GM23338 (cell line): ENCODE measurements around the gene DMD. TPM values are rescaled to one million over a fixed set of nuclear protein-coding genes. Genes with fewer than 3 reads are reported as not detected.

Experiments
- ATAC-seq: fragments of 200-7000 bp; cut with Tn5 transposase; 3 replicates; pipeline ENCODE4 v1.9.1; 2020
- DNase-seq: peaks from one replicate; pipeline ENCODE4 v3.0.0-alpha.2; 2015; ENCODE audit warnings: low spot score
- H2AFZ ChIP-seq: fragments of 200-600 bp; sonication (generic); 2 replicates; pipeline ENCODE4 v1.8.0; 2016; ENCODE audit warnings: antibody characterized with exemption, mild to moderate bottlenecking, moderate library complexity
- H3F3A ChIP-seq: fragments of 200-600 bp; sonication (generic); replicated peaks from 2 replicates; pipeline ENCODE4 v1.8.0; 2017; ENCODE audit warnings: antibody characterized with exemption, mixed run types, low read depth
- H3K27ac ChIP-seq: fragments of 200-600 bp; sonication (generic); 2 replicates; pipeline ENCODE4 v1.6.1; 2016; ENCODE audit warnings: low read depth
- H3K27me3 ChIP-seq: fragments of 200-600 bp; sonication (generic); 2 replicates; pipeline ENCODE4 v1.8.0; 2016; ENCODE audit warnings: mild to moderate bottlenecking, mixed run types, moderate library complexity; ENCODE audit not compliant: insufficient read depth
- H3K36me3 ChIP-seq: fragments of 200-600 bp; sonication (generic); 2 replicates; pipeline ENCODE4 v1.8.0; 2016; ENCODE audit warnings: mild to moderate bottlenecking; ENCODE audit not compliant: insufficient read depth
- H3K4me1 ChIP-seq: fragments of 200-600 bp; sonication (generic); 2 replicates; pipeline ENCODE4 v1.8.0; 2016; ENCODE audit warnings: mild to moderate bottlenecking, moderate library complexity; ENCODE audit not compliant: insufficient read depth
- H3K4me2 ChIP-seq: fragments of 200-600 bp; sonication (generic); 2 replicates; pipeline ENCODE4 v1.7.1; 2017; ENCODE audit warnings: mixed run types
- H3K4me3 ChIP-seq: fragments of 200-600 bp; sonication (generic); 2 replicates; pipeline ENCODE4 v1.6.1; 2016; ENCODE audit warnings: mixed run types
- H3K79me2 ChIP-seq: fragments of 200-600 bp; sonication (generic); replicated peaks from 2 replicates; pipeline ENCODE4 v1.8.0; 2017; ENCODE audit warnings: mild to moderate bottlenecking; ENCODE audit not compliant: insufficient read depth
- H3K9me2 ChIP-seq: fragments of 200-600 bp; sonication (generic); 2 replicates; pipeline ENCODE4 v1.8.0; 2017; ENCODE audit not compliant: insufficient read depth
- H4K20me1 ChIP-seq: fragments of 200-600 bp; sonication (generic); replicated peaks from 2 replicates; pipeline ENCODE4 v1.8.0; 2017; ENCODE audit warnings: mild to moderate bottlenecking; ENCODE audit not compliant: insufficient read depth
- H3K27ac Mint-ChIP-seq: 2 replicates; pipeline ENCODE4 v1.8.0; 2020; ENCODE audit warnings: inconsistent platforms, mild to moderate bottlenecking, moderate library complexity, mixed read lengths
- H3K27me3 Mint-ChIP-seq: 3 replicates; pipeline ENCODE4 v1.8.0; 2022; ENCODE audit warnings: low read depth, mild to moderate bottlenecking, moderate library complexity, mixed read lengths, inconsistent platforms; ENCODE audit not compliant: insufficient read depth, poor library complexity
- H3K36me3 Mint-ChIP-seq: 3 replicates; pipeline ENCODE4 v1.8.0; 2021; ENCODE audit warnings: low read depth, mild to moderate bottlenecking, inconsistent platforms, moderate library complexity, mixed read lengths
- H3K4me1 Mint-ChIP-seq: 3 replicates; pipeline ENCODE4 v1.8.0; 2020; ENCODE audit warnings: mild to moderate bottlenecking, inconsistent platforms, mixed read lengths
- H3K4me3 Mint-ChIP-seq: 3 replicates; pipeline ENCODE4 v1.8.0; 2021; ENCODE audit warnings: moderate library complexity, mild to moderate bottlenecking, inconsistent platforms, mixed read lengths
- H3K9me3 Mint-ChIP-seq: 3 replicates; pipeline ENCODE4 v1.8.0; 2020; ENCODE audit warnings: moderate library complexity, mild to moderate bottlenecking, inconsistent platforms, mixed read lengths
- CREB1 ChIP-seq: fragments of 250-450 bp; sonication (Bioruptor Pico); IDR thresholded peaks from 2 replicates; pipeline ENCODE4 v1.5.0; 2020; ENCODE audit warnings: low read depth, mild to moderate bottlenecking, moderate library complexity
- EZH2 ChIP-seq: fragments of 200-600 bp; sonication (generic); IDR thresholded peaks from one replicate; pipeline ENCODE4 v1.8.0; 2017; ENCODE audit warnings: antibody characterized with exemption, mild to moderate bottlenecking, low read depth; ENCODE audit not compliant: unreplicated experiment
- JUNB ChIP-seq: IDR thresholded peaks from one replicate; pipeline ENCODE4 v1.6.1; 2016; ENCODE audit warnings: antibody characterized with exemption; ENCODE audit not compliant: unreplicated experiment
- NANOG ChIP-seq: IDR thresholded peaks from 2 replicates; pipeline ENCODE4 v1.6.1; 2016; ENCODE audit warnings: antibody characterized with exemption, borderline replicate concordance
- POLR2AphosphoS5 ChIP-seq: IDR thresholded peaks from 2 replicates; pipeline ENCODE4 v1.6.1; 2016; ENCODE audit warnings: antibody characterized with exemption, low read depth
- ZNF114 ChIP-seq: fragments of 250-450 bp; sonication (Bioruptor Pico); IDR thresholded peaks from 2 replicates; pipeline ENCODE4 v1.5.0; 2020; ENCODE audit warnings: mild to moderate bottlenecking, moderate library complexity
- polyA plus RNA-seq: library from polyadenylated mRNA; unstranded; fragments of >200 nt; fragmentation: Nextera tagmentation; extraction: Ambion mirVana; gene quantifications from 2 replicates; pipeline ENCODE4 v1.2.1, GENCODE V29; 2016
- total RNA-seq: library from RNA; depleted of rRNA; stranded (reverse); fragments of >200 nt; shearing (Covaris generic); gene quantifications from 2 replicates; pipeline ENCODE4 v1.2.3, GENCODE V29; 2014
- TF ChIP-seq, protein P1 (sequence below): fragments of 250-450 bp; sonication (Bioruptor Pico); IDR thresholded peaks from 2 replicates; pipeline ENCODE4 v1.5.0; 2020; ENCODE audit warnings: mild to moderate bottlenecking, moderate library complexity
- TF ChIP-seq, protein P2 (sequence below): IDR thresholded peaks from 2 replicates; pipeline ENCODE4 v1.6.1; 2016; ENCODE audit warnings: antibody characterized with exemption

The DMD gene
- total and polyA plus RNA-seq, 2 experiments from 2014 or later, result 4.5 to 7.6 TPM

GRCh38 chrX:32397562-32398216 lies 813.7 kb downstream of the DMD start:
- H4K20me1 ChIP-seq, result no peaks in the 10 kb centered on the region
- DNase-seq, result no peak
- no peaks in the 10 kb centered on the region for H3K4me1 ChIP-seq
- ATAC-seq, result no peak
- H3K27ac Mint-ChIP-seq, result no peak overlapping the region
- H3K4me2 ChIP-seq, result no peak overlapping the region
- H3K36me3 ChIP-seq, result no peaks in the 10 kb centered on the region
- H3K9me3 Mint-ChIP-seq, result no peaks in the 10 kb centered on the region
- no peaks in the 10 kb centered on the region for H3K9me2 ChIP-seq
- no peak overlapping the region for H3K4me3 ChIP-seq
- H2AFZ ChIP-seq, result no peak overlapping the region
- no peaks in the 10 kb centered on the region for H3K36me3 Mint-ChIP-seq
- no peak overlapping the region for H3K27ac ChIP-seq
- H3K4me3 Mint-ChIP-seq, result no peak overlapping the region
- no peaks in the 10 kb centered on the region for H3K27me3 Mint-ChIP-seq
- no peaks in the 10 kb centered on the region for H3K4me1 Mint-ChIP-seq
- H3K27me3 ChIP-seq, result no peaks in the 10 kb centered on the region
- H3K79me2 ChIP-seq, result no peaks in the 10 kb centered on the region
- no peaks in the 10 kb centered on the region for H3F3A ChIP-seq
- TF ChIP-seq NANOG (no peak), CREB1 (CRISPR knock-in tag) (no peak), POLR2AphosphoS5 (no peak), ZNF114 (CRISPR knock-in tag) (no peak), JUNB (no peak), EZH2 (no peak)
- TF ChIP-seq, protein P1, sequence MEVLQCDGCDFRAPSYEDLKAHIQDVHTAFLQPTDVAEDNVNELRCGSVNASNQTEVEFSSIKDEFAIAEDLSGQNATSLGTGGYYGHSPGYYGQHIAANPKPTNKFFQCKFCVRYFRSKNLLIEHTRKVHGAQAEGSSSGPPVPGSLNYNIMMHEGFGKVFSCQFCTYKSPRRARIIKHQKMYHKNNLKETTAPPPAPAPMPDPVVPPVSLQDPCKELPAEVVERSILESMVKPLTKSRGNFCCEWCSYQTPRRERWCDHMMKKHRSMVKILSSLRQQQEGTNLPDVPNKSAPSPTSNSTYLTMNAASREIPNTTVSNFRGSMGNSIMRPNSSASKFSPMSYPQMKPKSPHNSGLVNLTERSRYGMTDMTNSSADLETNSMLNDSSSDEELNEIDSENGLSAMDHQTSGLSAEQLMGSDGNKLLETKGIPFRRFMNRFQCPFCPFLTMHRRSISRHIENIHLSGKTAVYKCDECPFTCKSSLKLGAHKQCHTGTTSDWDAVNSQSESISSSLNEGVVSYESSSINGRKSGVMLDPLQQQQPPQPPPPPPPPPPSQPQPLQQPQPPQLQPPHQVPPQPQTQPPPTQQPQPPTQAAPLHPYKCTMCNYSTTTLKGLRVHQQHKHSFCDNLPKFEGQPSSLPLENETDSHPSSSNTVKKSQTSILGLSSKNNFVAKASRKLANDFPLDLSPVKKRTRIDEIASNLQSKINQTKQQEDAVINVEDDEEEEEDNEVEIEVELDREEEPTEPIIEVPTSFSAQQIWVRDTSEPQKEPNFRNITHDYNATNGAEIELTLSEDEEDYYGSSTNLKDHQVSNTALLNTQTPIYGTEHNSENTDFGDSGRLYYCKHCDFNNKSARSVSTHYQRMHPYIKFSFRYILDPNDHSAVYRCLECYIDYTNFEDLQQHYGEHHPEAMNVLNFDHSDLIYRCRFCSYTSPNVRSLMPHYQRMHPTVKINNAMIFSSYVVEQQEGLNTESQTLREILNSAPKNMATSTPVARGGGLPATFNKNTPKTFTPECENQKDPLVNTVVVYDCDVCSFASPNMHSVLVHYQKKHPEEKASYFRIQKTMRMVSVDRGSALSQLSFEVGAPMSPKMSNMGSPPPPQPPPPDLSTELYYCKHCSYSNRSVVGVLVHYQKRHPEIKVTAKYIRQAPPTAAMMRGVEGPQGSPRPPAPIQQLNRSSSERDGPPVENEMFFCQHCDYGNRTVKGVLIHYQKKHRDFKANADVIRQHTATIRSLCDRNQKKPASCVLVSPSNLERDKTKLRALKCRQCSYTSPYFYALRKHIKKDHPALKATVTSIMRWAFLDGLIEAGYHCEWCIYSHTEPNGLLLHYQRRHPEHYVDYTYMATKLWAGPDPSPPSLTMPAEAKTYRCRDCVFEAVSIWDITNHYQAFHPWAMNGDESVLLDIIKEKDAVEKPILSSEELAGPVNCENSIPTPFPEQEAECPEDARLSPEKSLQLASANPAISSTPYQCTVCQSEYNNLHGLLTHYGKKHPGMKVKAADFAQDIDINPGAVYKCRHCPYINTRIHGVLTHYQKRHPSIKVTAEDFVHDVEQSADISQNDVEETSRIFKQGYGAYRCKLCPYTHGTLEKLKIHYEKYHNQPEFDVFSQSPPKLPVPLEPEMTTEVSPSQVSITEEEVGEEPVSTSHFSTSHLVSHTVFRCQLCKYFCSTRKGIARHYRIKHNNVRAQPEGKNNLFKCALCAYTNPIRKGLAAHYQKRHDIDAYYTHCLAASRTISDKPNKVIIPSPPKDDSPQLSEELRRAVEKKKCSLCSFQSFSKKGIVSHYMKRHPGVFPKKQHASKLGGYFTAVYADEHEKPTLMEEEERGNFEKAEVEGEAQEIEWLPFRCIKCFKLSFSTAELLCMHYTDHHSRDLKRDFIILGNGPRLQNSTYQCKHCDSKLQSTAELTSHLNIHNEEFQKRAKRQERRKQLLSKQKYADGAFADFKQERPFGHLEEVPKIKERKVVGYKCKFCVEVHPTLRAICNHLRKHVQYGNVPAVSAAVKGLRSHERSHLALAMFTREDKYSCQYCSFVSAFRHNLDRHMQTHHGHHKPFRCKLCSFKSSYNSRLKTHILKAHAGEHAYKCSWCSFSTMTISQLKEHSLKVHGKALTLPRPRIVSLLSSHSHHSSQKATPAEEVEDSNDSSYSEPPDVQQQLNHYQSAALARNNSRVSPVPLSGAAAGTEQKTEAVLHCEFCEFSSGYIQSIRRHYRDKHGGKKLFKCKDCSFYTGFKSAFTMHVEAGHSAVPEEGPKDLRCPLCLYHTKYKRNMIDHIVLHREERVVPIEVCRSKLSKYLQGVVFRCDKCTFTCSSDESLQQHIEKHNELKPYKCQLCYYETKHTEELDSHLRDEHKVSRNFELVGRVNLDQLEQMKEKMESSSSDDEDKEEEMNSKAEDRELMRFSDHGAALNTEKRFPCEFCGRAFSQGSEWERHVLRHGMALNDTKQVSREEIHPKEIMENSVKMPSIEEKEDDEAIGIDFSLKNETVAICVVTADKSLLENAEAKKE (CRISPR knock-in tag), result no peak
- TF ChIP-seq, protein P2, sequence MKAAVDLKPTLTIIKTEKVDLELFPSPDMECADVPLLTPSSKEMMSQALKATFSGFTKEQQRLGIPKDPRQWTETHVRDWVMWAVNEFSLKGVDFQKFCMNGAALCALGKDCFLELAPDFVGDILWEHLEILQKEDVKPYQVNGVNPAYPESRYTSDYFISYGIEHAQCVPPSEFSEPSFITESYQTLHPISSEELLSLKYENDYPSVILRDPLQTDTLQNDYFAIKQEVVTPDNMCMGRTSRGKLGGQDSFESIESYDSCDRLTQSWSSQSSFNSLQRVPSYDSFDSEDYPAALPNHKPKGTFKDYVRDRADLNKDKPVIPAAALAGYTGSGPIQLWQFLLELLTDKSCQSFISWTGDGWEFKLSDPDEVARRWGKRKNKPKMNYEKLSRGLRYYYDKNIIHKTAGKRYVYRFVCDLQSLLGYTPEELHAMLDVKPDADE, result no peak
